Keratinocyte (primary cell): ENCODE measurements around the gene GXYLT1. TPM values are rescaled to one million over a fixed set of nuclear protein-coding genes. Genes with fewer than 3 reads are reported as not detected.
A peak's percentile ranks its signal among the peaks of the same experiment; 100 is the strongest.

Experiments
- DNase-seq: peaks from one replicate; pipeline ENCODE4 v3.0.0-alpha.2; 2011; ENCODE audit warnings: low read depth, missing footprints, low spot score
- FAIRE-seq: peaks from 2 replicates; lab custom pipeline; 2011; peaks lifted over from hg19 to GRCh38; lab: Jason Lieb, UNC
- H2AFZ ChIP-seq: 2 replicates; pipeline ENCODE4 v1.6.0; 2012; ENCODE audit warnings: low read length, control low read depth, inconsistent platforms; ENCODE audit not compliant: control insufficient read depth
- H3K27ac ChIP-seq: 2 replicates; pipeline ENCODE4 v1.5.1; 2011; ENCODE audit warnings: low read length; ENCODE audit not compliant: control insufficient read depth, insufficient read depth
- H3K27me3 ChIP-seq: 3 replicates; pipeline ENCODE4 v1.6.0; 2011; ENCODE audit warnings: low read length; ENCODE audit not compliant: control insufficient read depth, insufficient read depth; ENCODE audit errors: extremely low read depth
- H3K36me3 ChIP-seq, 2 experiments: 2 replicates in 1 of 2; 3 replicates in 1 of 2; pipeline ENCODE4 v1.5.1; 2011; ENCODE audit warnings: low read length in 2 of 2, mild to moderate bottlenecking in 1 of 2; ENCODE audit not compliant: control insufficient read depth in 2 of 2, insufficient read depth in 2 of 2; ENCODE audit errors: extremely low read depth in 1 of 2
- H3K4me1 ChIP-seq: 3 replicates; pipeline ENCODE4 v1.5.1; 2011; ENCODE audit warnings: low read length; ENCODE audit not compliant: control insufficient read depth, insufficient read depth; ENCODE audit errors: extremely low read depth
- H3K4me2 ChIP-seq: 3 replicates; pipeline ENCODE4 v1.6.0; 2011; ENCODE audit warnings: low read depth, low read length; ENCODE audit not compliant: control insufficient read depth, insufficient read depth; ENCODE audit errors: extremely low read depth
- H3K4me3 ChIP-seq, 3 experiments: fragments of 200-600 bp in 1 of 3; sonication (generic) in 1 of 3; 2 replicates in 2 of 3; 3 replicates in 1 of 3; pipeline ENCODE4 v1.5.1; 2011 to 2016; ENCODE audit warnings: low read length in 3 of 3, mild to moderate bottlenecking in 3 of 3, control low read depth in 2 of 3, inconsistent platforms in 1 of 3, low read depth in 1 of 3, mixed read lengths in 1 of 3, mixed run types in 1 of 3, moderate library complexity in 1 of 3; ENCODE audit not compliant: control insufficient read depth in 2 of 3, insufficient read depth in 2 of 3; ENCODE audit errors: extremely low read depth in 1 of 3
- H3K79me2 ChIP-seq: 2 replicates; pipeline ENCODE4 v1.6.0; 2012; ENCODE audit warnings: low read length; ENCODE audit not compliant: control insufficient read depth, insufficient read depth
- H3K9ac ChIP-seq: 3 replicates; pipeline ENCODE4 v1.6.0; 2011; ENCODE audit warnings: low read length; ENCODE audit not compliant: control insufficient read depth, insufficient read depth; ENCODE audit errors: extremely low read depth
- H3K9me1 ChIP-seq: 3 replicates; pipeline ENCODE4 v1.6.0; 2011; ENCODE audit warnings: low read length; ENCODE audit not compliant: control insufficient read depth, insufficient read depth; ENCODE audit errors: extremely low read depth
- H3K9me3 ChIP-seq: 2 replicates; pipeline ENCODE4 v1.5.1; 2012; ENCODE audit warnings: low read depth, low read length; ENCODE audit not compliant: control insufficient read depth
- H4K20me1 ChIP-seq: 3 replicates; pipeline ENCODE4 v1.6.0; 2011; ENCODE audit warnings: low read length; ENCODE audit not compliant: control insufficient read depth, insufficient read depth; ENCODE audit errors: extremely low read depth
- EZH2 ChIP-seq: IDR thresholded peaks from one replicate; pipeline ENCODE4 v1.6.1; 2012; ENCODE audit warnings: inconsistent platforms, mild to moderate bottlenecking, low read length, moderate library complexity
- dilution Hi-C: fragments of 300-500 bp; cut with MboI; formaldehyde crosslinking; loops from one replicate; pipeline ENCODE4 v1.7.0; 2020; ENCODE audit warnings: low sequenced_read_pairs; ENCODE audit not compliant: extremely low pct_ligation_motif_present
- polyA minus RNA-seq, 3 experiments: library from RNA; depleted of rRNA, polyadenylated mRNA; stranded (reverse); fragments of >200 nt; gene quantifications; 1 replicate in 1 of 3; 2 replicates in 1 of 3; 3 replicates in 1 of 3; pipeline ENCODE4 v1.2.3, GENCODE V29; 2011
- polyA plus RNA-seq, 5 experiments: library from polyadenylated mRNA; depleted of rRNA in 3 of 5; stranded (reverse) in 3 of 5; stranded (forward) in 1 of 5; unstranded in 1 of 5; fragments of >200 nt; gene quantifications; 1 replicate in 1 of 5; 2 replicates in 3 of 5; 3 replicates in 1 of 5; pipeline versions ENCODE4 v1.2.1 to v1.2.3, GENCODE V29; 2011 to 2012; ENCODE audit warnings: missing spikeins in 2 of 5, low read depth in 1 of 5, low replicate concordance in 1 of 5
- TF ChIP-seq, protein P1 (sequence below), 3 experiments: IDR thresholded peaks in 1 of 3; conservative IDR thresholded peaks in 1 of 3; optimal IDR thresholded peaks in 1 of 3; 2 replicates in 2 of 3; 3 replicates in 1 of 3; pipeline versions ENCODE3 to v1.5.1; 2011; ENCODE audit warnings: low read length in 3 of 3, mild to moderate bottlenecking in 3 of 3, moderate library complexity in 2 of 3, control low read depth in 1 of 3, inconsistent platforms in 1 of 3; ENCODE audit not compliant: insufficient read depth in 2 of 3; ENCODE audit errors: extremely low read depth in 1 of 3

GXYLT1 gene, protein sequence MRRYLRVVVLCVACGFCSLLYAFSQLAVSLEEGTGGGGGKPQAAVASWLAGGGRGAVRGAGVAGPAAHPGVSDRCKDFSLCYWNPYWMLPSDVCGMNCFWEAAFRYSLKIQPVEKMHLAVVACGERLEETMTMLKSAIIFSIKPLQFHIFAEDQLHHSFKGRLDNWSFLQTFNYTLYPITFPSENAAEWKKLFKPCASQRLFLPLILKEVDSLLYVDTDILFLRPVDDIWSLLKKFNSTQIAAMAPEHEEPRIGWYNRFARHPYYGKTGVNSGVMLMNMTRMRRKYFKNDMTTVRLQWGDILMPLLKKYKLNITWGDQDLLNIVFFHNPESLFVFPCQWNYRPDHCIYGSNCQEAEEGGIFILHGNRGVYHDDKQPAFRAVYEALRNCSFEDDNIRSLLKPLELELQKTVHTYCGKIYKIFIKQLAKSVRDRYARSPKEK
- 4.3 to 8.1 TPM (median 5.3 TPM) in 3 replicates for polyA plus RNA-seq
- 9.7 TPM for polyA plus RNA-seq (2011; ENCODE audit: low read depth)
- 1.7 and 4.3 TPM in 2 replicates for polyA plus RNA-seq (2011; cell fraction: cytosol; rRNA removed)
- 7.2 and 11.0 TPM in 2 replicates for polyA plus RNA-seq (2011; cell fraction: nucleus; rRNA removed)
- 3.7 and 4.9 TPM in 2 replicates for polyA plus RNA-seq (2012; ENCODE audit: low replicate concordance)
- 0.52 to 9.9 TPM (median 3.5 TPM) in 3 replicates for polyA minus RNA-seq
- 2.5 TPM for polyA minus RNA-seq (2011; cell fraction: cytosol; rRNA and poly(A)+ RNA removed)
- 8.7 and 16.1 TPM in 2 replicates for polyA minus RNA-seq (2011; cell fraction: nucleus; rRNA and poly(A)+ RNA removed)

DNA sequence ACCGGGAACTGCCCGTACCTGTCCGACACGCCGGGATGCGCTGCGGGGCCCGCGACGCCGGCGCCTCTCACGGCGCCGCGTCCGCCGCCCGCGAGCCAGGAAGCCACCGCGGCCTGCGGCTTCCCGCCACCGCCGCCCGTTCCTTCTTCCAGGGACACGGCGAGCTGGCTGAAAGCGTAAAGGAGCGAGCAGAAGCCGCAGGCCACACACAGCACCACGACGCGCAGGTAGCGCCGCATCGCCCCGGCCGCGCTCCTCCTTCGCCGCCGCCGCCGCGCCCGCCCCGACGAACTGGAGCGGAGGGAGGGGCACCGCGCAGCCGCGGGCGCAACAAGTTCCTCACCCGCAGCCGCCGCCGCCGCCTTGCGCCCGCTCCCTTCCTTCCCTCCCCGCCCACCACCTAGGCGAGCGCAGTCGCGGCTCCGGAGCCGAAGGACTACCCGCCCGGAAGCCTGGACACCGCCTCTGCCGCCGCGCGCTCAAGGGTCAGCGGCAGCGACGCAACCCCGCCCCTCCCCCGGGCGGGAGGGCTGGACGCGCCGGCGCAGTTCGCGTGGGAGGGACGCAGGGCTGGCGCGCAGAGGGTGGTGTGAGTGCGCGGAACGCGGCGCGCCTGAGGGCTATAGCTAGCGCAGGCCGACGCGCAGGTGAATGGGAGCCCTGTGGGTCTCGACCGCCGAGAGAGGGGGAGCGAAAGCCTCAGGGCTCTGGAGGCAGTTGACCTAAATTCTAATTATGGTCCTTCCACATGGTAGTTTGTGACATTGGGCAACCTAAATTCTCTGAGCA lies at the start of gene GXYLT1:
GXYLT1 (minus strand) TSS at position 467 of the 789 bp plus-strand sequence; CDS start at position 239, 228 bp downstream.
- dilution Hi-C loops = no loop called here

DNA sequence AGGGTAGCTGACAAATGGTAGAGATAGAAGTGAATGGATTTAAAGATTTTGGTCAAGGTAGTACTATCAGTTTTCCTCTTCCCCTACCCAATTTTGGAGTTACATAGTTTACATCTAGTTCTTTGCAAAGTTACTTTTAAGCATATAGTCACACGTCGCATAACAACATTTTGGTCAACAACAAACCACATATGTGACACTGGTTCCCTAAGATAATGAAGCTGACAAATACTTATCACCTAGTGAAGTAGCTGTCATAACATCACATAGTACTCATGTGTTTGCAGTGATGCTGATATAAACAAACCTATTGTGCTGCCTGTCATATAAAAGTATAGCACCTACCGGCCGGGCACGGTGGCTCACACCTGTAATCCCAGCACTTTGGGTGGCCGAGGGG lies 48.0 kb upstream of the GXYLT1 start:
- H3K36me3 ChIP-seq = no peaks in the 10 kb centered on the region
- no peak overlapping the region for H3K27ac ChIP-seq
- no peaks in the 10 kb centered on the region for H3K9me1 ChIP-seq
- no peaks in the 10 kb centered on the region for H3K79me2 ChIP-seq
- H3K4me2 ChIP-seq = no peak overlapping the region
- H3K9me3 ChIP-seq = no peaks in the 10 kb centered on the region
- no peaks in the 10 kb centered on the region for H4K20me1 ChIP-seq
- dilution Hi-C loops = no loop called here
- no peak overlapping the region for H2AFZ ChIP-seq
- FAIRE-seq (no peak), DNase-seq (no peak)
- H3K4me1 ChIP-seq = peaks cover 4% of the 10 kb centered on the region
- no peak overlapping the region for H3K9ac ChIP-seq
- no peaks in the 10 kb centered on the region for H3K27me3 ChIP-seq
- H3K4me3 ChIP-seq = no peak overlapping the region
- TF ChIP-seq, protein P1, sequence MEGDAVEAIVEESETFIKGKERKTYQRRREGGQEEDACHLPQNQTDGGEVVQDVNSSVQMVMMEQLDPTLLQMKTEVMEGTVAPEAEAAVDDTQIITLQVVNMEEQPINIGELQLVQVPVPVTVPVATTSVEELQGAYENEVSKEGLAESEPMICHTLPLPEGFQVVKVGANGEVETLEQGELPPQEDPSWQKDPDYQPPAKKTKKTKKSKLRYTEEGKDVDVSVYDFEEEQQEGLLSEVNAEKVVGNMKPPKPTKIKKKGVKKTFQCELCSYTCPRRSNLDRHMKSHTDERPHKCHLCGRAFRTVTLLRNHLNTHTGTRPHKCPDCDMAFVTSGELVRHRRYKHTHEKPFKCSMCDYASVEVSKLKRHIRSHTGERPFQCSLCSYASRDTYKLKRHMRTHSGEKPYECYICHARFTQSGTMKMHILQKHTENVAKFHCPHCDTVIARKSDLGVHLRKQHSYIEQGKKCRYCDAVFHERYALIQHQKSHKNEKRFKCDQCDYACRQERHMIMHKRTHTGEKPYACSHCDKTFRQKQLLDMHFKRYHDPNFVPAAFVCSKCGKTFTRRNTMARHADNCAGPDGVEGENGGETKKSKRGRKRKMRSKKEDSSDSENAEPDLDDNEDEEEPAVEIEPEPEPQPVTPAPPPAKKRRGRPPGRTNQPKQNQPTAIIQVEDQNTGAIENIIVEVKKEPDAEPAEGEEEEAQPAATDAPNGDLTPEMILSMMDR (optimal IDR thresholded peaks at IDR 0.05 in 1 of 3, IDR thresholded peaks at IDR 0.05 in 1 of 3, conservative IDR thresholded peaks at IDR 0.05 in 1 of 3; ENCODE audit: extremely low read depth in 1 of 3, insufficient read depth in 2 of 3, low read length in 3 of 3) = no peak
- TF ChIP-seq EZH2 = no peak

More for the DNA sequence above, at the start of gene GXYLT1:
- peak within 1 kb of the TSS; percentile 54 to 86 (median 83) for H3K4me3 ChIP-seq
- H3K9me1 ChIP-seq = no peaks in the 10 kb centered on the region
- peaks cover 4% of the 10 kb centered on the region for H4K20me1 ChIP-seq
- H3K9ac ChIP-seq = peak within 1 kb of the TSS; percentile 76
- H3K4me1 ChIP-seq = peaks cover 15% of the 10 kb centered on the region
- H2AFZ ChIP-seq = peak within 1 kb of the TSS; percentile 85
- no peaks in the 10 kb centered on the region for H3K36me3 ChIP-seq
- peak within 1 kb of the TSS; percentile 87 for H3K4me2 ChIP-seq
- peak within 1 kb of the TSS; percentile 66 for H3K27ac ChIP-seq
- FAIRE-seq (no peak), DNase-seq (no peak)
- TF ChIP-seq, protein P1 (optimal IDR thresholded peaks at IDR 0.05 in 1 of 3, IDR thresholded peaks at IDR 0.05 in 1 of 3, conservative IDR thresholded peaks at IDR 0.05 in 1 of 3; ENCODE audit: extremely low read depth in 1 of 3, insufficient read depth in 2 of 3, low read length in 3 of 3) = no peak
- TF ChIP-seq EZH2 = no peak
- peaks cover 44% of the 10 kb centered on the region for H3K79me2 ChIP-seq
- H3K27me3 ChIP-seq = no peaks in the 10 kb centered on the region
- no peaks in the 10 kb centered on the region for H3K9me3 ChIP-seq
